HG02973 (cell line): ENCODE measurements around the gene GFRA3.
"Not testable (repeated sequence)": the region's sequence is repeated elsewhere in the genome, so short reads cannot be mapped to it uniquely, and the experiment has no call there.

Source experiments
- ATAC-seq: cut with Tn5 transposase; IDR thresholded peaks from one replicate; pipeline ENCODE4 v1.9.1; 2021; ENCODE audit warnings: moderate library complexity; ENCODE audit not compliant: unreplicated experiment

The GFRA3 gene

DNA sequence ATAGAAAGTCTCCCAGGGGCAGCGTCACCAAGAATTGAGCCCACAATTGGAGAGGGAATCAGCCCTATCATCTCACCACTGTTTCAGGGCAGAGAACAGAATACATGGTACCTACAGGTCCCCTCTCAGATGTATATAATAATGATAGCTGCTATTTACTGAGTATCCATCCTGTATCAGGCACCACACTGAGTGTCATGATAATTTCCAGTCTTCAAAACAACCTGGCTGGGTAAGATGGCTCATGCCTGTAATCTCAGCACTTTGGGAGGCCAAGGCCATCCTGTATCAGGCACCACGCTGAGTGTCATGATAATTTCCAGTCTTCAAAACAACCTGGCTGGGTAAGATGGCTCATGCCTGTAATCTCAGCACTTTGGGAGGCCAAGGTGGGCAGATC is 26.6 kb downstream of the GFRA3 start:
- ATAC-seq = not testable (repeated sequence)

DNA sequence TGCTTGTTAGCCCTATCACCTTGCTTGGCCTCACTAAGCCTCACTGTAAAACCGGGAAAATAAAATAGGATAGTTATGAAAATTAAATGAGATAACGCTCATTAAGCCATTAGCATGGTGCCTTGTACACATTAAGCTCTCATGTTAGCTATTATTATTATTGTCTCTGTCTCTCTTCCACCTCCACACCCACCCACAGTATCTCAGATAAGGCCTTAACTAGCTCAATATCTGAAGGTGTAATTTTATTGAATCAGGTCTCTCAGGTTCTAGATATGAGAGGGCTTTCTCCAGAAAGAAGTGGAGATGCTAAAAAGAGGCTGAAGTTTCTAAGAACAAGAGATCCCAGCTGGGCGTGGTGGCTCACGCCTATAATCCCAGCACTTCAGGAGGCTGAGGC is 27.6 kb downstream of the GFRA3 start:
- no peak for ATAC-seq

GRCh38 chr5:138246334-138246733 is 28.1 kb downstream of the GFRA3 start:
- no peak for ATAC-seq

DNA sequence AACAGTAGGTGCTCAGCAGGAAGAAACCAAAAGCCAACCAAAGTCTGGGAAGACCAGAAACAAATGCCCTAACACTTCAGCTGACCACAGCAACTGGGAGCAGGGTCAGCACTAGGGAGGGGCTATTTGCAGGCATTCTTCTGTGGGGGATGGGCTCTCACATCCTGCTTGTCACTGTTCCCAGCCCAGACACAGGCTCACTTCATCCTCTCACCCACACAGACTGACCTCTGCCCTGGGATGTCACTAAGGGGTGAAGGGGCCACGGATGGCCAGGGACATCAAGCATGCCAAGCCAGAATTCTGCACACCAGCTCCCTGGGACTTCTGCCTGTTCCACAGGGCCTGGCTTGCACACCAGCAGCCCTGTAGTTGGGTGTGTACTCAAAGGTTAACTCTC is 28.7 kb downstream of the GFRA3 start:
- ATAC-seq = no peak

GRCh38 chr5:138243794-138244193 is 30.6 kb downstream of the GFRA3 start:
- ATAC-seq = no peak

DNA sequence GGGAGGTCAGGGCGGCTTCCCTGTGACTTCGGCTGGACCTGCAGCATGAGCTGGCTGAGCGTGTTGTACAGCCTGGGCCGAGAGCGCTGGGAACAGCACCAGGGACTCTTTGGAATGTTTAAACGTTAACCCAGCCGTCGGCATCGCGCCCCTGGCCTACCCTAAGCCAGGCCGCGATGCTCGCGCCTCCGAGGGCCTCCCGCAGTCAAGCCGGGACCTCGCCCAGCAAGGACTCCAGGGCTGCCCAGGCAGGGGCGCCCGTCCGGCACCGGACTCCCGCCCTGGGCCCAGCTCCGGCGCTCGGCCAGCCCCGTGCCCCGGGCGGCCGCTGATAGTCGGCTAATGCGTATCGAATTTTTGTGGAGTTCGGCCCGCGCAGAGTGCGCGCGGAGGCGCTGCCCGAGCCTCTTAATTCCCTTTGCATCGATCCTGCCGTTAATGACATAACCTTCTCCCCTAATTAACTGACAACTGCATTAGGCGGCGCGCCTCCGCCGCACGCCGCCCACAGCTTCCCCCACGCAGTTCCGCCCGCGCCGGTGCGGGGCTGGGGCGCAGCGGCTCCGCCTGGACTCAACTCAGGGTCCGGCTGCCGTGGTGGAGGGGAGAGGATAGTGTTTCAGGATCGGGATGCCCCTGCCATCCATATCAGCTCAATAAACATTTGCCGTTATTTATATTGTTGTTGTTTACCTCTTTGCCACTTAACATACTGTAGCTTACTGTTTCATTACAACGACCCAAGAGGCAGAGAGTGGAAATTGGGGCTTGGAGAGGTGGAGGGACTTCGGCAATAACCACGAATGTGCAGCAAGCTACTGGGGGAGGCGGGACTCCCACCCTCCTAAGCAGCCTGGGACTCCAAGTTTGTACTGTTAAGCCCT is 32.5 kb downstream of the GFRA3 start:
- ATAC-seq = no peak

DNA sequence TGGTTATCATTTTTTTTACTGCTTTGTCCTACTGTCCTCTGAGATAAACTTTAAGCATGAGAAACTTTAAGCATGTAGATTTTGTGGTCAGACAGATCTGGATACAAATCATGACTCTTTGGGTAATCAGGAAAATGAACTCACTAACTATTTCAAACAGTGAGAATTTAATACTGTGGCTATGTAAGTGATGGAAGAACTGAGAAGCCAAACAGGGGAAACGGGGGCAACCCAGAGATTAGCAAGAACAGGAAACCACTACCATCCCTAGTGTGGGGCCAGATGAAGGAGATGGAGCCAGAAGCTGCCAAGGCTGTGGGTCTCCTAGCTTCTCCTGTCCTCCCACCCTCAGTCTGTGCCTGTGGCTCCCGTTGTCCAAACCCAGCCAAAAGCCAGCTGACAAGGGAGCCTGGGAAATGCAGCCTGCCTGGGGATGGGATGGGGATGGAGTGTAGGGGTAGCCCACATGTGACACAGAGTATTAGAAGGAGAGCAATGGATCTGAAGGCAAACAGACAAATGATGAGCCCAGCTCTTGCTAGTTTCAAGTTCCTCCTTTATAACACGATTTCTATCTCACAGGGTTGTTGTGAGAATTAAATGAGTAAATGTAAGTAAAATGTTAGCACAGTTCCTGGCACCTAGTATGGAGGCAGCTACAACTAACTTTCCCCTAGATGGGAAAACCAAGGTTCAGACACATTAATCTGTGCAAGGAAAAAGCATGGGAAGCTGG is 33.6 kb downstream of the GFRA3 start:
- no peak for ATAC-seq

DNA sequence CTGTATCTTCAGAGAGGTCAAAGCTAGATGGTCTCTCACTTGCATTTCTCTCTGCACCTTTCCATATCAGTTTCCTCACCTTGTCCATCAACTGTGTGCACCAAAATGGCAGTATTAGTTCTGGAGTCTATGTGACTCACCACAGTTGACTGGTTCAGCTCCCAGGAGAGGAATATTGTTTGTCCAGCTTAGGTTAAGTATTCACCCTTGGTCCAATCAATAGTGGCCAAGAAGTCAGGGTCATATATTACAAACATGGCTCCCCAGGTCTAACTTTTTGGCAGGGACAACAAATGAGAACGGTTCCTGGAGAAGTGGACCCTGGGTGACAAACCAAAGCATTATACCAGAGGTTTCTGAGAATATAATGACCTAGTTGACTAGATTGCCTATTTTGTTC is 36.4 kb downstream of the GFRA3 start:
- no peak for ATAC-seq

- no peak for ATAC-seq
These were observed 39.8 kb downstream of the GFRA3 start for GRCh38 chr5:138234651-138235050.

GRCh38 chr5:138233280-138233679 is 41.1 kb downstream of the GFRA3 start:
- ATAC-seq = no peak

- no peak for ATAC-seq
These were observed 43.3 kb downstream of the GFRA3 start for GRCh38 chr5:138230981-138231589.

- ATAC-seq = no peak
These were observed 44.2 kb downstream of the GFRA3 start for GRCh38 chr5:138230261-138230660.

DNA sequence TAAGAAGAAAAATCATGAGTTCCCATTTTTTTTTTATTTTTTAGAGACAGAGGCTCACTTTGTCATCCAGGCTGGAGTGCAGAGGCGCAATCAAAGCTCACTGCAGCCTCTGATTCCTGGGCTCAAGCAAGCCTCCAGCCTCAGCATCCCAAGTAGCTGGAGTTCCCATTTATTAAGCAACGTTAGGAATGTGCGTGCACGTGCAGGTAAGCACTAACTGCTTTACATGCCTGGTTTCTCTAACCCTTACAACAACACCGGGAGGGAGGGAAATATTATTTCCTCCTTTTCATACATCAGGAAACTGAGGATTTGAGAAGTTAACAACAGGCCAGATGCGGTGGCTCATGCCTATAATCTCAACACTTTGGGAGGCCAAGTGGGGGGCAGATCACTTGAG is 45.0 kb downstream of the GFRA3 start:
- no peak for ATAC-seq

DNA sequence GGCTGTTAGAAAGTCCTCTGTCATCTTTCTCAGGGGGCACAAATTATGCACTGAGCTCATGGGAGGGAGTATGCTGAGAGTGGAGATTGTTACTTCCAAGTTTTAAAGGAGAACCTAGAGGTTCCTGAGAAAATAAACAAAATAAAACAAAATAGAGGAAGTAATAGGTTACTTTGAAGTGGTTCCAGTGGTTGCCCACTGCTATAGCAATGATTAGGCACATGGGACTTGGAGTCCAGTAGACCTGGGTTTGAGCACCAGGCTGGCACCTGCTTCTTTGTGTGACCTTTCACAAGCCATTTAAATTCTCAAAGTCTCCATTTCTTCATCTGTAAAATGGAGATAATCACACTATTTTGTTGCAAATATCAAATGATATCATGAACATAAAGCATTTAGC is 47.5 kb downstream of the GFRA3 start:
- no peak for ATAC-seq

GRCh38 chr5:138224712-138225111 is 49.7 kb downstream of the GFRA3 start:
- no peak for ATAC-seq

GRCh38 chr5:138223532-138223931 is 50.9 kb downstream of the GFRA3 start:
- no peak for ATAC-seq

DNA sequence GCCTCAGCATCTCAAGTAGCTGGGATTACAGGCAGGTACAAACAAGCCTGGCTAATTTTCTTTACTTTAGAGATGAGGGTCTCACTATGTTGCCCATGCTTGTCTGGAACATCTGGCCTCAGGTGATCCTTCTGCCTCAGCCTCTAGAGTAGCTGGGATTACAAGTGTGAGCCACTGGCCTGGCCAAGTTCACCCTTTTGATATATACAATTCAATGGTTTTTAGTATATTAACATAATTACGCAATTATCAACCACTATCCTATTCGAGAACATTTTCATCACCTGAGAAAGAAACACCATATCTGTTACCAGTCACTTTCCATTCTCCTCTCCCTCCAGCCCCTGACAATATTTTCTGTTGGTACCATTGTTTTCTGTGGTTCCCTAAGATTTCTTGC is 57.6 kb downstream of the GFRA3 start:
- no peak for ATAC-seq

- peak; percentile 94 for ATAC-seq
These were observed 61.0 kb downstream of the GFRA3 start, which contains the start of gene CDC23 for GRCh38 chr5:138213161-138214029. Gene CDC23 (minus strand): TSS chr5:138213323. CDS start chr5:138213312, 11 bp downstream.

GRCh38 chr5:138212828-138213160 is 61.6 kb downstream of the GFRA3 start:
- peak; percentile 11 for ATAC-seq

DNA sequence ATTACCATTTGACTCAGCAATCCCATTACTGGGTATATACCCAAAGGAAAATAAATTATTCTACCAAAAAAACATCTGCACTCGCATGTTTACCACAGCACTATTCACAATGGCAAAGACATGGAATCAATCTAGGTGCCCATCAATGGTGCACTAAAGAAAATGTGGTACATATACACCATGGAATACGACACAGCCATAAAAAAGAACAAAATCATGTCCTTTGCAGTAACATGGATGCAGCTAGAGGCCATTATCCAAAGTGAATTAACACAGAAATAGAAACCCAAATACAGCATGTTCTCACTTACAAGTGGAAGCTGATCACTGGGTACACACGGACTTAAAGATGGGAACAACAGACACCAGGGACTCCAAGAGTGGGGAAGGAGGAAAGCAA is 63.4 kb downstream of the GFRA3 start:
- ATAC-seq = no peak
